Measurements from ENCODE around the gene C1D.

Gene C1D

DNA sequence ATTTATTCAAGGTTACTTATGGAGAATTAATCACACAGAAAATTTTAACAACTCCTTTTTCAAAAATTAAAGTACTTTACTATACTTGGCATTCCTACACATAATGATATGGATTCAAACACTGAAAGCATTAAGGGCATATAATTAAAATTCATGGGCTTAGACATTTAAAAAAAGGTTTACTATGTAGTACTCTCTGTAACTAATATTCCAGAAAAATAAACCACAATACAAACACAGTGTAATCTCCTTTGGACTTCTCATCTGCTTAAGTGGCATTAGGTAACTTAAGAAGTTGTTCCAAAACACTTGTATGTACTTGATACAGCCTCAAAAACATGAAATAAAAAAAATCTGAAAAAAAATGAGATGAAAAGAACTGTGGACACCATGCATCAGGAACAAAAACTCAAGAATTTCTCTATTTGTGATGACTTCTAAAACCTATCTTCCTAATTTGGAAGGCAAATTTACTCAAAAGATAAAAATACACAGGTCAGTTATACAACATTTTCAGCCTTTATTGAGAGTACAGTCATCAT is 21.0 kb downstream of the C1D start:
- H3K4me1 ChIP-seq (ENCODE audit: control insufficient read depth, insufficient read depth, low read length) = no peaks in the 10 kb centered on the region

DNA sequence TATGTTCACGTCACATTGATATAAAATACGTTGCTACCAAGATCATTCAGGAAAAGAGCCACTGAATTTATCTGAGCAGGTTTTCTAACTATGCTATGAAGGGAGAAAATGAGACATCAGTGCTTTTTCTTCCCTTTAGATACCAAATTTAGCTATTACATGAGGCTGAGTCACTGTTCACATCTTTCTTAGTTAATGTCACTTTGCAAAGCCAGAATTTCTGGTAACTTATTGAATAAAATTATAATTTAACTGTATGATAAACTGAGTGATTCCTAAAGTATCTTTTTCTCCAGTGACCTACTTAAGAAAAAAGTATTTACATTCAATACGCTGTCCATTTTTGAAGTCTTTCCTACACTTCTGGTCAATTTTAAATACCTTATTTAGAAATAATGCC is 22.7 kb downstream of the C1D start:
- Histone ChIP-seq H3K4me1 (ENCODE audit: control insufficient read depth, insufficient read depth, low read length) (no peaks in the 10 kb centered on the region), H3K4me3 (ENCODE audit: insufficient read depth, low read depth, low read length) (no peak overlapping the region), H3K27me3 (ENCODE audit: control insufficient read depth, insufficient read depth, low read length, poor library complexity, severe bottlenecking) (no peaks in the 10 kb centered on the region), H3K27ac (ENCODE audit: insufficient read depth, low read depth, low read length, poor library complexity, severe bottlenecking) (no peak overlapping the region), H3K36me3 (ENCODE audit: control insufficient read depth, insufficient read depth, low read length) (no peaks in the 10 kb centered on the region), H3K9me3 (ENCODE audit: control insufficient read depth, low read length) (no peaks in the 10 kb centered on the region)
- 97 to 100% methylated on average over 3 of the region's 3 CpGs for WGBS, 2 experiments

More for the DNA sequence above, 21.0 kb downstream of the C1D start:
- H3K27me3 ChIP-seq (ENCODE audit: control insufficient read depth, insufficient read depth, low read length, poor library complexity, severe bottlenecking) = no peaks in the 10 kb centered on the region
- H3K27ac ChIP-seq (ENCODE audit: insufficient read depth, low read depth, low read length, poor library complexity, severe bottlenecking) = no peak overlapping the region
- no peaks in the 10 kb centered on the region for H3K36me3 ChIP-seq (ENCODE audit: control insufficient read depth, insufficient read depth, low read length)
- no peaks in the 10 kb centered on the region for H3K9me3 ChIP-seq (ENCODE audit: control insufficient read depth, low read length)
- no peak overlapping the region for H3K4me3 ChIP-seq (ENCODE audit: insufficient read depth, low read depth, low read length)

DNA sequence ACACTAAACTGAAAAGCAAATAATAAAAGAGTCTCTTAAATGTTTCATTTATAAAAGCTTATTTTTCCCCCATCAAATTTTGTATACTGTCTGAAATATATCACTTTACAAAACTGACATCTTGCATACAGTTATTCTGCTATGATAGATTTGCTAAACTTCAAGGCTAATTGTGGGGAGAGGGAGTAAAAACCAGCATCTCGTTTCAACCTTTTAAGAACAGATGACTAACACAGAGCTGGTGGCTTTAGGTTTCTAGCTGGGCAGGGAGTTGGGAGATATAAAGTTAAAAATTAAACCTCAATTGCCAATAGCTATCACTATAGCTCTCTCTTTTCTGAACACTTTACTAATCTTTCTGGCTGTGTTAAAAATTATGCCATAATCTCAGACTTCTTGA is 23.5 kb downstream of the C1D start:
- Histone ChIP-seq H3K36me3 (ENCODE audit: control insufficient read depth, insufficient read depth, low read length) (no peaks in the 10 kb centered on the region), H3K27ac (ENCODE audit: insufficient read depth, low read depth, low read length, poor library complexity, severe bottlenecking) (no peak overlapping the region), H3K27me3 (ENCODE audit: control insufficient read depth, insufficient read depth, low read length, poor library complexity, severe bottlenecking) (no peaks in the 10 kb centered on the region), H3K9me3 (ENCODE audit: control insufficient read depth, low read length) (no peaks in the 10 kb centered on the region), H3K4me3 (ENCODE audit: insufficient read depth, low read depth, low read length) (no peak overlapping the region), H3K4me1 (ENCODE audit: control insufficient read depth, insufficient read depth, low read length) (no peaks in the 10 kb centered on the region)
- 73 to 100% methylated on average over 1 of the region's 1 CpG for WGBS, 2 experiments

DNA sequence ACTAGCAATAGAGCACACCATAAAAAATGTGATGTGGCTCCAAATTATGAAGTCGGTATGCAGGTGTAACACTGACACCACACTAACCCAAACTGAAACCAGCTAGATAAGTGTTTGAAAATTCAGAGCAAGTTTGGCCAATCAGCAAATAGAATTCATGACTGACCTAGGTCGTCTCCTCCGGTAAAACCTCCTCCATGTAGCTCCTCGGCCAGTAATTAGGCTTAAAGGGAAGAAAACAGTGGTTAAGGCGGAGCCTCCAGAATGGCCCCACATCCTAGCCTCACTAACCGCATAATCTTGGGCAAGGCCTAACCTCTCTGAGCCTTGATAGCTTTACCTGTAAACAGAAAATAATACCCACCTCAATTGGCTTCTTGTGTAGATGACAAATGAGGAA is 30.1 kb downstream of the C1D start:
- Histone ChIP-seq H3K9me3 (ENCODE audit: control insufficient read depth, low read length) (no peaks in the 10 kb centered on the region), H3K27me3 (ENCODE audit: control insufficient read depth, insufficient read depth, low read length, poor library complexity, severe bottlenecking) (no peaks in the 10 kb centered on the region), H3K36me3 (ENCODE audit: control insufficient read depth, insufficient read depth, low read length) (no peaks in the 10 kb centered on the region), H3K4me1 (ENCODE audit: control insufficient read depth, insufficient read depth, low read length) (no peaks in the 10 kb centered on the region), H3K4me3 (ENCODE audit: insufficient read depth, low read depth, low read length) (no peak overlapping the region), H3K27ac (ENCODE audit: insufficient read depth, low read depth, low read length, poor library complexity, severe bottlenecking) (no peak overlapping the region)
- 86 to 88% methylated on average over 6 of the region's 6 CpGs for WGBS, 2 experiments

DNA sequence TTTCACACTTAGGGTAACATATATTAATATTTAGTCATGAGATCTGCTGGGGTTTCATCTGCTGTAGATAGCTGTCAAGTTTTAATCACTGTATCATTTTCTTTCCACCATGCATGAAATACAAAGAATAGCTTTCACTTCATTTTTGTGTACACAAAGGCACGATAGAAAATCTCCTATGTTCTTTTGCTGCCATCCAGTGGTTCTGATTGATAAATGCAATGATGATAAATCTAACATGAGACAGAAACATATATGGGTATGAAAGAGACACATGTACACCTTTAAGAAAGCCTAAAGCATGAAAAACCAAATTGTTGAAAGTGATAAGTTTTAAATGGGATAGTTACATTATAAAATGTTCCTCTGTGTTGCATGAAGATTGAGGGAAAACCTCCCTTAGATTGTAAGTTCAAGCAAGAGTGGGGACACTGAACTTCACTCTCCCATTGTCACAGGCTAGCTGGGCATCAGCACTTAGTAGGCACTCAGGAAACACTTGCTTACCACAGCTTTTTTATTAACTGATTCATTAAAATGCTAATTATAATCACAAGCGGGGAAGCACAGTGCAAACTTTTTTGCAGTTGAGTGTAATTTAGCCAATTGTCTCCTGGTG is 31.2 kb downstream of the C1D start:
- Histone ChIP-seq H3K27me3 (ENCODE audit: control insufficient read depth, insufficient read depth, low read length, poor library complexity, severe bottlenecking) (no peaks in the 10 kb centered on the region), H3K4me1 (ENCODE audit: control insufficient read depth, insufficient read depth, low read length) (no peaks in the 10 kb centered on the region), H3K9me3 (ENCODE audit: control insufficient read depth, low read length) (no peaks in the 10 kb centered on the region), H3K27ac (ENCODE audit: insufficient read depth, low read depth, low read length, poor library complexity, severe bottlenecking) (no peak overlapping the region), H3K36me3 (ENCODE audit: control insufficient read depth, insufficient read depth, low read length) (no peaks in the 10 kb centered on the region), H3K4me3 (ENCODE audit: insufficient read depth, low read depth, low read length) (no peak overlapping the region)
- 49 to 75% methylated on average over 2 of the region's 2 CpGs for WGBS, 2 experiments

DNA sequence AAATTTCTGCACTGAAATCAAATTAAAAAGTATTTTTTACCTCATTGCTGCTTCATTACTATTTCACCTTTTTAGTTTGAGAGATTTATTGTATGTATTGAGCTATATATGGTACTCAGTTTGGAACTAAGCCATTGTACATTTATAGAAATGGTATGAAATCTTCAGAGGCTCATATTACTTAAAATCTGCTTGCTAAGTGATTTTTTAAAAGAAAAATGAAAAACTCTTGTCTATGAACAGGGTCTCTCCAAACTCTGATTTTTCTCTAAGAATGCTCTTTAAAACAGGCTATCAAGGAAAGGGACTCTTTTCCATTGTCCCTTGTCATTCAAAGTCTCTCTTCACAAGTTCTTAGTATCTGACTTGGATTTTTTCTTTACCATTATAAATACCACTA is 31.8 kb downstream of the C1D start:
- Histone ChIP-seq H3K9me3 (ENCODE audit: control insufficient read depth, low read length) (no peaks in the 10 kb centered on the region), H3K4me3 (ENCODE audit: insufficient read depth, low read depth, low read length) (no peak overlapping the region), H3K27me3 (ENCODE audit: control insufficient read depth, insufficient read depth, low read length, poor library complexity, severe bottlenecking) (no peaks in the 10 kb centered on the region), H3K36me3 (ENCODE audit: control insufficient read depth, insufficient read depth, low read length) (no peaks in the 10 kb centered on the region), H3K4me1 (ENCODE audit: control insufficient read depth, insufficient read depth, low read length) (no peaks in the 10 kb centered on the region), H3K27ac (ENCODE audit: insufficient read depth, low read depth, low read length, poor library complexity, severe bottlenecking) (no peak overlapping the region)

DNA sequence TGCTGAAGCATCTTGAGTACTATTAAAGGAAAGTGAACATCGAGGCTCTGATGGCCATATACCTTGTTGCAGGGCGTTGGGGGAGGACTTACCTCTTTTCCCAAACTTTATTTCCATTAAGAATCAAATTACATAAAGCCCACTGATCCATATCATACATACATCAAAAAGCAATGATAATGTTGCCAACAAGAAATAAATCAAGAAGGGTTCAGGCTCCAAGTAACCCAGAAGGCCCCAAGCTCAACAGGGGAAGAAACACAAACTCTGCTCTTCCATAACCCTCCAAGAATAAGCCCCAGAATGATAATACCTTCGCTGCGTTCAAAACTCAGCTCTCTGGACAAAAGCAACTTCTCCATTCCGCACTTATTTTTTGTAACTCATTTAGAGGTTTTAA is 32.3 kb downstream of the C1D start:
- H3K27ac ChIP-seq (ENCODE audit: insufficient read depth, low read depth, low read length, poor library complexity, severe bottlenecking) = no peak overlapping the region
- WGBS, 2 experiments = 94% methylated on average over 4 of the region's 5 CpGs

DNA sequence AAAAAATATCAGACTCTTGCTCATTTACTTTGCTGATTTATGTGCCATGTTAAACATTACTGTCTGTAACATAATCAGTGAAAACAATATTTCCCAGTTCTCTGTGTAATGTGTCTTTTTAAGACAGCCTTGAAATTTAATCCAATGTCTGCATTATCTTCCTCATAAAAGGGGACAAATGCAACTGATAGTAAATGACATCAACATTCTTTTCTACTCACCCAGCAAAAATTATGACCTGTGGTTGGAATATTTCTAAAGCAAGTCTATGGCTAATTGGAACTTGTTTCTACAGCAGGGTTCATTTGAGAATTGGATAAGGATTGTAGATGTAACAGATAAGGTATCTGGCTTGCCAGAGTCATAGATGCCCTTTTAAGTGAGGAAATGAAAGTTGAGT is 34.8 kb downstream of the C1D start:
- no peak overlapping the region for H3K4me3 ChIP-seq (ENCODE audit: insufficient read depth, low read depth, low read length)
- no peaks in the 10 kb centered on the region for H3K36me3 ChIP-seq (ENCODE audit: control insufficient read depth, insufficient read depth, low read length)
- no peaks in the 10 kb centered on the region for H3K9me3 ChIP-seq (ENCODE audit: control insufficient read depth, low read length)
- no peaks in the 10 kb centered on the region for H3K4me1 ChIP-seq (ENCODE audit: control insufficient read depth, insufficient read depth, low read length)
- H3K27me3 ChIP-seq (ENCODE audit: control insufficient read depth, insufficient read depth, low read length, poor library complexity, severe bottlenecking) = no peaks in the 10 kb centered on the region
- no peak overlapping the region for H3K27ac ChIP-seq (ENCODE audit: insufficient read depth, low read depth, low read length, poor library complexity, severe bottlenecking)

More for the DNA sequence above, 32.3 kb downstream of the C1D start:
- H3K9me3 ChIP-seq (ENCODE audit: control insufficient read depth, low read length) = no peaks in the 10 kb centered on the region
- no peaks in the 10 kb centered on the region for H3K36me3 ChIP-seq (ENCODE audit: control insufficient read depth, insufficient read depth, low read length)
- H3K27me3 ChIP-seq (ENCODE audit: control insufficient read depth, insufficient read depth, low read length, poor library complexity, severe bottlenecking) = no peaks in the 10 kb centered on the region
- H3K4me1 ChIP-seq (ENCODE audit: control insufficient read depth, insufficient read depth, low read length) = no peaks in the 10 kb centered on the region
- H3K4me3 ChIP-seq (ENCODE audit: insufficient read depth, low read depth, low read length) = no peak overlapping the region

DNA sequence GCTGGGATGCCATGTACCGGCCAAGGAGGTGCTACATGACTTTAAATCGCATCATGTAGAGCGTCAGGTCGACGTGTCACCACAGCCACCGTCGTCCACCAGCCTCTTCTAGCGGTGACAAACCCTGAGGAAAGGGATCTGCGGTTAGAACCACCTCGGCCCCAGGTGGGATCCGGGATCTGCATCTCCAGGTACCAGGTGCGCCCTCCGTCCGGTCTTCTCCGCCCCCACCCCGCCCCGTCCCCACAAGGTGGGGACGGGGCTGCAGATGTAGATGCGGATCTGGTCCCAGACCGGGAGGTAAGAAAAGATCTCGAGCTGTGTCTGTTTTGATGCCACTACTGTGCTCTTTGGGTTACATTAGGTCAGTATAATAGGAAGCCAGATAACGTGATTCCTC is 38.4 kb downstream of the C1D start:
- H3K27me3 ChIP-seq (ENCODE audit: control insufficient read depth, insufficient read depth, low read length, poor library complexity, severe bottlenecking) = no peaks in the 10 kb centered on the region
- H3K36me3 ChIP-seq (ENCODE audit: control insufficient read depth, insufficient read depth, low read length) = no peaks in the 10 kb centered on the region
- H3K9me3 ChIP-seq (ENCODE audit: control insufficient read depth, low read length) = no peaks in the 10 kb centered on the region
- H3K4me3 ChIP-seq (ENCODE audit: insufficient read depth, low read depth, low read length) = no peak overlapping the region
- H3K27ac ChIP-seq (ENCODE audit: insufficient read depth, low read depth, low read length, poor library complexity, severe bottlenecking) = no peak overlapping the region
- no peaks in the 10 kb centered on the region for H3K4me1 ChIP-seq (ENCODE audit: control insufficient read depth, insufficient read depth, low read length)
- 94 to 97% methylated on average over 22 of the region's 22 CpGs for WGBS, 2 experiments

DNA sequence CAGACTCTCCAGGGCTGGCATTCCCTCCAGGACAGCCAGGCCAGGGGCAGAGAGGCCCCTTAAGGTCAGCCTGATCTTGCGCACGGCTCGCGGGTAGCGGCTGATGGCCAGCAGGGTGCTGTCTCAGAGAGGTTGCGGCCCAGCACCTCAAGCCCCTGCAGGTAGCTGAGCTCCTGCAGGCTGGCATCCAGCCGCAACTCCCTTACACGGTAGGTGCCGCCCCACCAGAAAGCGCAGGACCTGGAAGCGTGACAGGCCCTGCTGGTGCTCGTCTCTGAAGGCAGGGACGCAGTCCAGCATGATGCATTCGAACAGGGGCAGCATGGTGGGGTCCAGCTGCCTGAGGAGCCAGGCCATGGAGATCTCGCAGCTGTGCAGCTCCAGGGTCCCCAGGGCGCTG is 38.9 kb downstream of the C1D start:
- Histone ChIP-seq H3K27me3 (ENCODE audit: control insufficient read depth, insufficient read depth, low read length, poor library complexity, severe bottlenecking) (no peaks in the 10 kb centered on the region), H3K36me3 (ENCODE audit: control insufficient read depth, insufficient read depth, low read length) (no peaks in the 10 kb centered on the region), H3K9me3 (ENCODE audit: control insufficient read depth, low read length) (no peaks in the 10 kb centered on the region), H3K4me1 (ENCODE audit: control insufficient read depth, insufficient read depth, low read length) (no peaks in the 10 kb centered on the region), H3K4me3 (ENCODE audit: insufficient read depth, low read depth, low read length) (no peak overlapping the region), H3K27ac (ENCODE audit: insufficient read depth, low read depth, low read length, poor library complexity, severe bottlenecking) (no peak overlapping the region)
- WGBS, 2 experiments = 93 to 96% methylated on average over 16 of the region's 16 CpGs

DNA sequence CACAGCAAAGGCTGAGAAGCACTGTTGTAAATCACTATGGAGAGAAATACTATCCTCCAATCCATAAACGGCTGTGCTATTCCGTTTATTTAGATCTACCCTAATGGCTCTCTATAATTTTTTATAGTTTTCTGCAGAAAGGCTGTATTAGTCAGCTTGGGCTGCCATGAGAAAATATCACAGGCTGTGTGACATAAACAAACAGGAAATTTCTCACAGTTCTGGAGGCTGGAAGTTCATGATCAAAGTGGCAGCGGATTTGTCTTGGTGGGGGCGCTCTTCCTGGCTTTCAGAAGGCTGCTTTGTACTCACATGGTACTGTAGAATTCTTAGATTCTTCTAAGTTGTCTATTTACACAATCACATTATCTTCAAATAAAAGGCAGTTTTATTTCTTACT is 44.1 kb downstream of the C1D start:
- H3K9me3 ChIP-seq (ENCODE audit: control insufficient read depth, low read length) = no peaks in the 10 kb centered on the region
- H3K36me3 ChIP-seq (ENCODE audit: control insufficient read depth, insufficient read depth, low read length) = no peaks in the 10 kb centered on the region
- H3K27ac ChIP-seq (ENCODE audit: insufficient read depth, low read depth, low read length, poor library complexity, severe bottlenecking) = no peak overlapping the region
- H3K4me1 ChIP-seq (ENCODE audit: control insufficient read depth, insufficient read depth, low read length) = no peaks in the 10 kb centered on the region
- WGBS, 2 experiments = 97 to 100% methylated on average over 4 of the region's 4 CpGs
- no peak overlapping the region for H3K4me3 ChIP-seq (ENCODE audit: insufficient read depth, low read depth, low read length)
- H3K27me3 ChIP-seq (ENCODE audit: control insufficient read depth, insufficient read depth, low read length, poor library complexity, severe bottlenecking) = no peaks in the 10 kb centered on the region

Data from ectodermal cell (in vitro differentiated cells).